ENCODE data around the gene ING4. TPM values are rescaled to one million over a fixed set of nuclear protein-coding genes. Genes with fewer than 3 reads are reported as not detected.

The ING4 gene
- total RNA-seq, 1 donor from 2014 or later, result 58.1 TPM

DNA sequence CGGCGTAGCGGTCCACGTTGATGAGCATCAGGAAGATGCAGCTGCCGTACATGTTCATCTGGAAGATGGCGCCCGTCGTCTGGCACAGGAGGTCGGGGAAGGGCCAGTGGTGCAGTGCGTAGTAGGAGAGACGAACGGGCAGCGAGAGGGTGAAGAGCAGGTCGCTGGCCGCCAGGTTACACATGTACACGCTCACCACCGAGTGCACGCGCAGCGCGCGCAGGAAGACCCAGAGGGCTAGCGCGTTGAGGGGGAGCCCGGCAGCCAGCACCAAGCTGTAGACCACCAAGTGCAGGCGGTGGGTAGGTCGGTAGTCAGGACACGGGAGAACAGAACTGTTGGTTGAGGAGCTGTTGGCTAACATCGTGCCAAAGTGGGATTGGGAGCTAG is 42.0 kb downstream of the ING4 start:
- DNase-seq (ENCODE audit: extremely low spot score, unreplicated experiment), result no peak
- H3K4me3 Mint-ChIP-seq, result no peak overlapping the region
- no peaks in the 10 kb centered on the region for H3K4me1 Mint-ChIP-seq (ENCODE audit: unreplicated experiment)
- TF ChIP-seq CTCF (conservative IDR thresholded peaks at IDR 0.05), result no peak
- H3K27me3 Mint-ChIP-seq, result peaks cover 26% of the 10 kb centered on the region
- H3K9me3 Mint-ChIP-seq, result no peaks in the 10 kb centered on the region
- H3K36me3 Mint-ChIP-seq, result no peaks in the 10 kb centered on the region
- H3K27ac Mint-ChIP-seq, result no peak overlapping the region

- H3K36me3 Mint-ChIP-seq, result no peaks in the 10 kb centered on the region
- no peak for DNase-seq (ENCODE audit: extremely low spot score, unreplicated experiment)
These were observed 42.6 kb downstream of the ING4 start for GRCh38 chr12:6620137-6620884.

DNA sequence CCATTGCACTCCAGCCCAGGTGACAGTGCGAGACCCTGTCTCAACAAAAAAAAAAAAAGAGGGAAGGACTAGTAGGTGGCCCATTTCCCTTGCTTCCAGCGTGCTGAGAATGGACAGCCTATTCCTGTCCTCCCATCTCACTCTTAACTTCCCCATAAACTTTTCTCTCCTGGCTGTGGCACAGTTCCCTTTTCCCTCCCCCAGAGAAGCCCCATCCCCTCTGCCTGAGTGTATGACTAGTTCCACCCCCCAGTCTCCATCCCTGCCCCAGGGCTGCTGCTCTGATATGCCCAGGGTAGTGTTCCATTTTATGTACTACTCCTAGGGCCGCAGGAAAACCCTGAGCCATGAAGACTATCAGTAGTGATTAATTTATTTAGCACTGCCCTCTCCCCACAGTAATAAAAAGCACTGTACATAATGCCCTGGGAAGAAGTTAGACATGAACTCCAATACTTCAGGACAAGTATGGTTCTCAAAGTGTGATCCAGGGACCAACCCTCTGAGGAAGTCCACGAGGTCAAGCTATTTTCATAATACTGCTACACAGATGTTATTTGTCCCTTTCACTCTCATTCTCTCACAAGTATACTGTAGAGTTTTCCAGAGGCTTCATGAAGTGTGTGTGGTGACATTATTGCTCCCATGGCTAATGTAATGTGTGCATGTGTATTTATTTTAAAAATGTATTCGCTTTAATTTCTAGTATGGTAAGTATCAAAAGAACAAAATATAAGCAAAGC is 44.3 kb downstream of the ING4 start:
- peak overlapping the region; percentile 4 for H3K27ac Mint-ChIP-seq
- no peaks in the 10 kb centered on the region for H3K36me3 Mint-ChIP-seq
- no peak for TF ChIP-seq CTCF (conservative IDR thresholded peaks at IDR 0.05)

More at GRCh38 chr12:6620137-6620884, 42.6 kb downstream of the ING4 start:
- Mint-ChIP-seq H3K27ac (no peak overlapping the region), H3K4me3 (no peak overlapping the region), H3K4me1 (ENCODE audit: unreplicated experiment) (no peaks in the 10 kb centered on the region), H3K27me3 (peaks cover 26% of the 10 kb centered on the region), H3K9me3 (no peaks in the 10 kb centered on the region)
- peak; percentile 73 for TF ChIP-seq CTCF (conservative IDR thresholded peaks at IDR 0.05)

DNA sequence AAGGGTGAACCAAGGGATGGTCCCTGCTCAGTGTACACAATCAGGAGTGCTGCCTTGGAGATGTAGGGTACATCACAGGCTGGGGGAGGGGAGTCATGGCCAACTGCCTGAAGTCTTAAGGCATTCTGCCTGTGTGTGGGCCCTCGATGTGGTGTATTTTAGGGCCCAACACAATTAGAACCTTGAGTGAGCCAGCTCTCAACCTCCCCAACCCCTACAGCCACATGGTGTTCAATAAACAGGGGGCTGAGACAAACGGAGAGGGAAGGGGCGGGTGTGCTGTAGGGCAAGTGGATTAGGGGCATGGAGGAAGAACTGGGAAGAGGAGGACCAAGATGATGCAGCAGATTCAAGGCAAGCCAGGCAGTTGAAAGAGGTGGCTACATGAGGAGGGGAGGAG is 47.1 kb downstream of the ING4 start:
- no peak for DNase-seq (ENCODE audit: extremely low spot score, unreplicated experiment)
- H3K27me3 Mint-ChIP-seq, result peaks cover 21% of the 10 kb centered on the region
- no peak for TF ChIP-seq CTCF (conservative IDR thresholded peaks at IDR 0.05)
- no peak overlapping the region for H3K4me3 Mint-ChIP-seq
- H3K36me3 Mint-ChIP-seq, result no peaks in the 10 kb centered on the region
- no peaks in the 10 kb centered on the region for H3K9me3 Mint-ChIP-seq
- H3K4me1 Mint-ChIP-seq (ENCODE audit: unreplicated experiment), result peaks cover 25% of the 10 kb centered on the region
- H3K27ac Mint-ChIP-seq, result peak overlapping the region; percentile 53

More for the DNA sequence above, 44.3 kb downstream of the ING4 start:
- DNase-seq (ENCODE audit: extremely low spot score, unreplicated experiment), result no peak
- H3K9me3 Mint-ChIP-seq, result no peaks in the 10 kb centered on the region
- no peak overlapping the region for H3K4me3 Mint-ChIP-seq
- peaks cover 10% of the 10 kb centered on the region for H3K4me1 Mint-ChIP-seq (ENCODE audit: unreplicated experiment)
- peaks cover 26% of the 10 kb centered on the region for H3K27me3 Mint-ChIP-seq

DNA sequence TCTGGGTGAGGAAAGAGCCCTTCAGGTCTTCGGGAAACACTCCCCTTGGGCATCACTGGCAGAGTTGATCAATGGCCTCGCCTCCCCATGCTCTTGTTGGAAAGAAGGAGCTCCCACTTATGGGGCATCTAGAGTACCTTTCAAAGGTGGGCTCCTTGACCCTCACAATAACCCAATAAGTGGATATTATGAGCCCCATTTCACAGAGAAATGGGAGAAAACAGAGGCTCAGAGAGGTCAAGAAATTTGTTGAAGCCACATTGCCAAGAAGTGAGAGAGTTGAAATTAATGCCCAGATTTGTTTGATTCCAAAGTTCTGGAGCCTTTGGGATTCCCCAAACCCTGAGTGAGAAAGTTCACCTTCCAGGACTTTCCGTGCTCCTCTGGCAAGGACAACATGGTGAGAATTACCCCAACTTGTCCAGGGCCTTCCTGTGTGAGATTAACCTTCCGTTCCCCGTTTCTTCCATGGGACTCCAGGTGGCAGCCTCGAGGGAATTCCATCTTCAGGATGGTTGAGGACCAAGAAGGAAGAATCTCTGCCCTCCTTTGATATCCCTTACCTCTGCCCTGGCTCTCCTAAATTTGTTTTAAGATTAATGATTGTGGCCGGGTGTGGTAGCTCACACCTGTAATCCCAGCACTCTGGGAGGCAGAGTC is 48.3 kb downstream of the ING4 start:
- peaks cover 14% of the 10 kb centered on the region for H3K27me3 Mint-ChIP-seq

More for the DNA sequence above, 48.3 kb downstream of the ING4 start:
- peaks cover 25% of the 10 kb centered on the region for H3K4me1 Mint-ChIP-seq (ENCODE audit: unreplicated experiment)
- H3K4me3 Mint-ChIP-seq, result peak overlapping the region; percentile 63
- peak overlapping the region; percentile 94 for H3K27ac Mint-ChIP-seq
- no peaks in the 10 kb centered on the region for H3K36me3 Mint-ChIP-seq
- no peaks in the 10 kb centered on the region for H3K9me3 Mint-ChIP-seq
- no peak for DNase-seq (ENCODE audit: extremely low spot score, unreplicated experiment)
- peak; percentile 6 for TF ChIP-seq CTCF (conservative IDR thresholded peaks at IDR 0.05)

Data from type B pancreatic cell (in vitro differentiated cells).